HepG2 (cell line): ENCODE data around the gene GFPT1. TPM values are rescaled to one million over a fixed set of nuclear protein-coding genes. Genes with fewer than 3 reads are reported as not detected.

ENCODE experiments used
- ATAC-seq: fragments of 200-7000 bp; cut with Tn5 transposase; 3 replicates; pipeline ENCODE4 v1.9.1; 2020; ENCODE audit warnings: mild to moderate bottlenecking, moderate library complexity
- BruUV-seq: library from RNA; stranded (reverse); fragments of 400-500 nt; replicated peaks from 2 replicates; lab custom pipeline; 2021; lab: Mats Ljungman, UMichigan
- CTCF ChIA-PET: fragments of 300-600 bp; formaldehyde crosslinking; extraction: SDS; loops from one replicate; lab custom pipeline; 2021; ENCODE audit warnings: low total read pairs, inconsistent platforms, low intra/inter-chr PET ratio; lab: Yijun Ruan, JAX
- POLR2A ChIA-PET: fragments of 350-600 bp; sonication (Branson Sonifier 250); formaldehyde crosslinking; loops from one replicate; lab custom pipeline; 2020; ENCODE audit warnings: antibody characterized with exemption, inconsistent platforms; lab: Yijun Ruan, JAX
- DNase-seq: peaks from one replicate; pipeline ENCODE4 v3.0.0-alpha.2; 2015; ENCODE audit warnings: low spot score
- FAIRE-seq: peaks from 3 replicates; lab custom pipeline; 2011; peaks lifted over from hg19 to GRCh38; lab: Jason Lieb, UNC
- H2AFZ ChIP-seq: one replicate; pipeline ENCODE4 v1.6.1; 2011; ENCODE audit warnings: low read length, inconsistent platforms
- H3K27ac ChIP-seq: fragments of 300-600 bp; 3 replicates; pipeline ENCODE4 v1.8.0; 2011; ENCODE audit warnings: mixed run types, mild to moderate bottlenecking, mixed read lengths, low read length, inconsistent platforms; ENCODE audit not compliant: insufficient read depth; ENCODE audit errors: extremely low read length
- H3K27me3 ChIP-seq, 2 experiments: fragments of 200-600 bp in 1 of 2; 2 replicates in 1 of 2; 3 replicates in 1 of 2; pipeline versions ENCODE4 v1.6.0 to v1.8.0; 2011; ENCODE audit warnings: low read length in 2 of 2, mild to moderate bottlenecking in 2 of 2, moderate library complexity in 2 of 2, inconsistent platforms in 1 of 2; ENCODE audit not compliant: insufficient read depth in 2 of 2, control insufficient read depth in 1 of 2
- H3K36me3 ChIP-seq, 2 experiments: fragments of 200-600 bp in 1 of 2; replicated peaks in 1 of 2; 2 replicates in 1 of 2; 3 replicates in 1 of 2; pipeline versions ENCODE4 v1.5.1 to v1.8.0; 2011; ENCODE audit warnings: low read length in 2 of 2, inconsistent platforms in 1 of 2; ENCODE audit not compliant: insufficient read depth in 2 of 2, control insufficient read depth in 1 of 2
- H3K4me1 ChIP-seq: 2 replicates; pipeline ENCODE4 v1.5.1; 2012; ENCODE audit warnings: low read length, inconsistent platforms; ENCODE audit not compliant: insufficient read depth
- H3K4me2 ChIP-seq: 2 replicates; pipeline ENCODE4 v1.6.0; 2011; ENCODE audit warnings: low read depth, low read length, inconsistent platforms
- H3K4me3 ChIP-seq, 3 experiments: fragments of 200-600 bp in 1 of 3; sonication (generic), shearing (Covaris generic) in 1 of 3; replicated peaks in 1 of 3; 2 replicates each; pipeline ENCODE4 v1.5.1; 2011 to 2016; ENCODE audit warnings: low read length in 3 of 3, inconsistent platforms in 2 of 3, low read depth in 2 of 3, mild to moderate bottlenecking in 2 of 3, control low read depth in 1 of 3, mixed read lengths in 1 of 3; ENCODE audit not compliant: insufficient read depth in 1 of 3
- H3K79me2 ChIP-seq: one replicate; pipeline ENCODE4 v1.6.1; 2011; ENCODE audit warnings: low read length, inconsistent platforms; ENCODE audit not compliant: insufficient read depth
- H3K9ac ChIP-seq: 2 replicates; pipeline ENCODE4 v1.6.0; 2011; ENCODE audit warnings: mild to moderate bottlenecking, low read depth, low read length, inconsistent platforms; ENCODE audit not compliant: insufficient read depth
- H3K9me3 ChIP-seq: 2 replicates; pipeline ENCODE4 v1.5.1; 2012; ENCODE audit warnings: mild to moderate bottlenecking, low read length
- H4K20me1 ChIP-seq: 2 replicates; pipeline ENCODE4 v1.6.0; 2011; ENCODE audit warnings: inconsistent platforms, mild to moderate bottlenecking, low read length, moderate library complexity; ENCODE audit not compliant: insufficient read depth
- ATF4 ChIP-seq, 2 experiments: fragments of 450-650 bp in 1 of 2; sonication (generic) in 1 of 2; formaldehyde crosslinking; IDR thresholded peaks; 2 replicates each; pipeline versions ENCODE4 v1.5.0 to v1.8.0; 2020 to 2022; ENCODE audit warnings: mild to moderate bottlenecking in 1 of 2, missing genetic modification reagents in 1 of 2
- BCLAF1 ChIP-seq: fragments of 450-650 bp; IDR thresholded peaks from 2 replicates; pipeline ENCODE4 v1.6.1; 2017; ENCODE audit warnings: mild to moderate bottlenecking
- CEBPB ChIP-seq: IDR thresholded peaks from 2 replicates; pipeline ENCODE4 v1.6.1; 2011; ENCODE audit warnings: low read depth, low read length, improper control_type of control experiment, borderline replicate concordance
- GATAD2A ChIP-seq: IDR thresholded peaks from 2 replicates; pipeline ENCODE4 v1.6.1; 2016
- HNF4A ChIP-seq: sonication (generic); formaldehyde crosslinking; IDR thresholded peaks from 2 replicates; pipeline ENCODE4 v1.4.0; 2020; ENCODE audit warnings: missing genetic modification reagents
- KLF16 ChIP-seq, 2 experiments: sonication (generic) in 1 of 2; formaldehyde crosslinking in 1 of 2; IDR thresholded peaks; 2 replicates each; pipeline versions ENCODE4 v1.6.1 to v1.8.0; 2016 to 2023; ENCODE audit warnings: missing genetic modification reagents in 2 of 2, missing compliant biosample characterization in 1 of 2
- PAX8 ChIP-seq: sonication (generic); formaldehyde crosslinking; IDR thresholded peaks from 2 replicates; pipeline ENCODE4 v1.8.0; 2022; ENCODE audit warnings: mild to moderate bottlenecking, missing genetic modification reagents, borderline replicate concordance
- PITX1 ChIP-seq: sonication (generic); formaldehyde crosslinking; IDR thresholded peaks from 2 replicates; pipeline ENCODE4 v1.5.1; 2020; ENCODE audit warnings: mild to moderate bottlenecking, missing genetic modification reagents
- PLSCR1 ChIP-seq: sonication (generic); formaldehyde crosslinking; IDR thresholded peaks from 2 replicates; pipeline ENCODE4 v1.5.0; 2020; ENCODE audit warnings: missing genetic modification reagents, mild to moderate bottlenecking, borderline replicate concordance
- SMC3 ChIP-seq: IDR thresholded peaks from 2 replicates; pipeline ENCODE4 v1.6.1; 2011; ENCODE audit warnings: low read length, improper control_type of control experiment
- YEATS4 ChIP-seq: sonication (generic); formaldehyde crosslinking; IDR thresholded peaks from 2 replicates; pipeline ENCODE4 v1.4.0; 2020; ENCODE audit warnings: missing genetic modification reagents, borderline replicate concordance
- ZNF83 ChIP-seq: sonication (generic); formaldehyde crosslinking; IDR thresholded peaks from 2 replicates; pipeline ENCODE4 v1.4.0; 2020; ENCODE audit warnings: missing genetic modification reagents, mild to moderate bottlenecking, borderline replicate concordance
- in situ Hi-C: cut with HindIII; loops from 2 replicates; pipeline ENCODE4 v1.10.0; 2017; ENCODE audit warnings: low pct_unique_long_range_greater_than_20kb; ENCODE audit not compliant: extremely low pct_ligation_motif_present
- intact Hi-C: fragments of 100-400 bp; cut with micrococcal nuclease; formaldehyde crosslinking; loops from one replicate; pipeline ENCODE4 v1.10.0; 2022; ENCODE audit not compliant: unreplicated experiment
- polyA plus RNA-seq, 8 experiments: library from polyadenylated mRNA; depleted of rRNA in 3 of 8; stranded (reverse) in 7 of 8; unstranded in 1 of 8; fragments of >200 nt; fragmentation: Illumina TruSeq in 4 of 8; extraction: Trizol in 4 of 8; gene quantifications; 2 replicates each; pipeline versions ENCODE4 v1.2.1 to v1.2.3, GENCODE V29; 2011 to 2016; ENCODE audit warnings: low read depth in 4 of 8, missing spikeins in 1 of 8, mixed read lengths in 1 of 8; ENCODE audit not compliant: insufficient read depth in 1 of 8
- total RNA-seq, 5 experiments: library from RNA; depleted of rRNA; stranded (reverse); fragments of >200 nt; fragmentation: Illumina TruSeq; extraction: Trizol; gene quantifications; 2 replicates each; pipeline ENCODE4 v1.2.3, GENCODE V29; 2016; ENCODE audit warnings: low read depth in 1 of 5
- TF ChIP-seq, protein P1 (sequence below): sonication (generic); formaldehyde crosslinking; IDR thresholded peaks from 2 replicates; pipeline ENCODE4 v1.4.0; 2020; ENCODE audit warnings: mild to moderate bottlenecking, missing genetic modification reagents
- TF ChIP-seq, protein P2 (sequence below): sonication (generic); formaldehyde crosslinking; IDR thresholded peaks from 2 replicates; pipeline ENCODE4 v1.4.0; 2020; ENCODE audit warnings: mild to moderate bottlenecking, missing genetic modification reagents

GFPT1 gene
- total and polyA plus RNA-seq, 2 of the 13 experiments (the other 11 are each of a cell fraction or from before 2014, with no cell fraction given) = 24.0 to 84.9 TPM

GRCh38 chr2:69345434-69345833 lies 41.6 kb downstream of the GFPT1 start:
- no peak overlapping the region for H2AFZ ChIP-seq
- ATAC-seq (peak; percentile 51), DNase-seq (peak; percentile 9), FAIRE-seq (no peak)
- POLR2A ChIA-PET = no interaction called here
- H3K4me2 ChIP-seq = no peak overlapping the region
- no peak overlapping the region for H3K4me3 ChIP-seq
- H3K4me1 ChIP-seq = peaks cover 11% of the 10 kb centered on the region
- no peak overlapping the region for H3K9ac ChIP-seq
- in situ Hi-C loops = no loop called here
- CTCF ChIA-PET = no interaction called here
- intact Hi-C loops = no loop called here
- H3K79me2 ChIP-seq = no peaks in the 10 kb centered on the region
- H3K36me3 ChIP-seq = peaks cover 42 to 95% of the 10 kb centered on the region in 2 experiments
- H3K9me3 ChIP-seq = no peaks in the 10 kb centered on the region
- BruUV-seq = no TSS peak
- no peaks in the 10 kb centered on the region; the same call in 1 of the 2 replicates for H4K20me1 ChIP-seq
- H3K27ac ChIP-seq = no peak overlapping the region
- no peaks in the 10 kb centered on the region for H3K27me3 ChIP-seq
- peak; percentile 93 for TF ChIP-seq CEBPB
- peak in 1 of 2 experiments; percentile 88; a peak in 2 of 4 replicates for TF ChIP-seq ATF4 (CRISPR knock-in tag; IDR thresholded peaks at IDR 0.05)
- no peak for TF ChIP-seq PITX1 (CRISPR knock-in tag)
- 0 out of 2 replicates have a peak, but pooled peaks have one; percentile 22 for TF ChIP-seq GATAD2A (CRISPR knock-in tag)
- TF ChIP-seq, protein P1, sequence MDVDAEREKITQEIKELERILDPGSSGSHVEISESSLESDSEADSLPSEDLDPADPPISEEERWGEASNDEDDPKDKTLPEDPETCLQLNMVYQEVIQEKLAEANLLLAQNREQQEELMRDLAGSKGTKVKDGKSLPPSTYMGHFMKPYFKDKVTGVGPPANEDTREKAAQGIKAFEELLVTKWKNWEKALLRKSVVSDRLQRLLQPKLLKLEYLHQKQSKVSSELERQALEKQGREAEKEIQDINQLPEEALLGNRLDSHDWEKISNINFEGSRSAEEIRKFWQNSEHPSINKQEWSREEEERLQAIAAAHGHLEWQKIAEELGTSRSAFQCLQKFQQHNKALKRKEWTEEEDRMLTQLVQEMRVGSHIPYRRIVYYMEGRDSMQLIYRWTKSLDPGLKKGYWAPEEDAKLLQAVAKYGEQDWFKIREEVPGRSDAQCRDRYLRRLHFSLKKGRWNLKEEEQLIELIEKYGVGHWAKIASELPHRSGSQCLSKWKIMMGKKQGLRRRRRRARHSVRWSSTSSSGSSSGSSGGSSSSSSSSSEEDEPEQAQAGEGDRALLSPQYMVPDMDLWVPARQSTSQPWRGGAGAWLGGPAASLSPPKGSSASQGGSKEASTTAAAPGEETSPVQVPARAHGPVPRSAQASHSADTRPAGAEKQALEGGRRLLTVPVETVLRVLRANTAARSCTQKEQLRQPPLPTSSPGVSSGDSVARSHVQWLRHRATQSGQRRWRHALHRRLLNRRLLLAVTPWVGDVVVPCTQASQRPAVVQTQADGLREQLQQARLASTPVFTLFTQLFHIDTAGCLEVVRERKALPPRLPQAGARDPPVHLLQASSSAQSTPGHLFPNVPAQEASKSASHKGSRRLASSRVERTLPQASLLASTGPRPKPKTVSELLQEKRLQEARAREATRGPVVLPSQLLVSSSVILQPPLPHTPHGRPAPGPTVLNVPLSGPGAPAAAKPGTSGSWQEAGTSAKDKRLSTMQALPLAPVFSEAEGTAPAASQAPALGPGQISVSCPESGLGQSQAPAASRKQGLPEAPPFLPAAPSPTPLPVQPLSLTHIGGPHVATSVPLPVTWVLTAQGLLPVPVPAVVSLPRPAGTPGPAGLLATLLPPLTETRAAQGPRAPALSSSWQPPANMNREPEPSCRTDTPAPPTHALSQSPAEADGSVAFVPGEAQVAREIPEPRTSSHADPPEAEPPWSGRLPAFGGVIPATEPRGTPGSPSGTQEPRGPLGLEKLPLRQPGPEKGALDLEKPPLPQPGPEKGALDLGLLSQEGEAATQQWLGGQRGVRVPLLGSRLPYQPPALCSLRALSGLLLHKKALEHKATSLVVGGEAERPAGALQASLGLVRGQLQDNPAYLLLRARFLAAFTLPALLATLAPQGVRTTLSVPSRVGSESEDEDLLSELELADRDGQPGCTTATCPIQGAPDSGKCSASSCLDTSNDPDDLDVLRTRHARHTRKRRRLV (CRISPR knock-in tag) = 0 out of 2 replicates have a peak, but pooled peaks have one; percentile 8
- TF ChIP-seq SMC3 = 0 out of 2 replicates have a peak, but pooled peaks have one; percentile 18
- no peak for TF ChIP-seq YEATS4 (CRISPR knock-in tag)
- TF ChIP-seq PLSCR1 (CRISPR knock-in tag) = no peak
- TF ChIP-seq ZNF83 (CRISPR knock-in tag) = no peak
- no peak for TF ChIP-seq PAX8 (CRISPR knock-in tag)
- 0 out of 2 replicates have a peak, but pooled peaks have one; percentile 5 for TF ChIP-seq HNF4A (CRISPR knock-in tag)
- TF ChIP-seq BCLAF1 = no peak
- TF ChIP-seq, protein P2, sequence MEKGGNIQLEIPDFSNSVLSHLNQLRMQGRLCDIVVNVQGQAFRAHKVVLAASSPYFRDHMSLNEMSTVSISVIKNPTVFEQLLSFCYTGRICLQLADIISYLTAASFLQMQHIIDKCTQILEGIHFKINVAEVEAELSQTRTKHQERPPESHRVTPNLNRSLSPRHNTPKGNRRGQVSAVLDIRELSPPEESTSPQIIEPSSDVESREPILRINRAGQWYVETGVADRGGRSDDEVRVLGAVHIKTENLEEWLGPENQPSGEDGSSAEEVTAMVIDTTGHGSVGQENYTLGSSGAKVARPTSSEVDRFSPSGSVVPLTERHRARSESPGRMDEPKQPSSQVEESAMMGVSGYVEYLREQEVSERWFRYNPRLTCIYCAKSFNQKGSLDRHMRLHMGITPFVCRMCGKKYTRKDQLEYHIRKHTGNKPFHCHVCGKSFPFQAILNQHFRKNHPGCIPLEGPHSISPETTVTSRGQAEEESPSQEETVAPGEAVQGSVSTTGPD (CRISPR knock-in tag) = no peak
- TF ChIP-seq KLF16 (CRISPR knock-in tag; IDR thresholded peaks at IDR 0.05) = no peak
